Peyer's patch (tissue), 4 donors: Measurements from ENCODE around the gene SLC39A11.

Source experiments
- CTCF ChIP-seq, 6 experiments: fragments of 450-650 bp in 4 of 6; fragments of 200-600 bp in 2 of 6; sonication (generic) in 1 of 6; IDR thresholded peaks; one replicate each; pipeline ENCODE4 v1.5.1; 2017 to 2019; ENCODE audit warnings: antibody characterized with exemption in 6 of 6, mild to moderate bottlenecking in 3 of 6, moderate library complexity in 1 of 6
- POLR2A ChIP-seq, 2 donors: fragments of 450-650 bp; IDR thresholded peaks; one replicate each; pipeline ENCODE4 v1.5.1; 2017; ENCODE audit warnings: antibody characterized with exemption in 2 of 2, mild to moderate bottlenecking in 2 of 2, moderate library complexity in 2 of 2

- no peak for TF ChIP-seq CTCF (IDR thresholded peaks at IDR 0.05)
- no peak for TF ChIP-seq POLR2A (IDR thresholded peaks at IDR 0.05)
Observed at GRCh38 chr17:72875361-72875760, 217.1 kb downstream of the SLC39A11 start.
